Jurkat, Clone E6-1 (cell line): ENCODE results near the gene TNK2. TPM values are rescaled to one million over a fixed set of nuclear protein-coding genes. Genes with fewer than 3 reads are reported as not detected.
"Not testable (repeated sequence)": the region's sequence is repeated elsewhere in the genome, so short reads cannot be mapped to it uniquely, and the experiment has no call there.

Source experiments
- DNase-seq: peaks from one replicate; pipeline ENCODE4 v3.0.0-alpha.2; 2011; ENCODE audit warnings: low read depth, low spot score
- H3K4me3 ChIP-seq: 2 replicates; pipeline ENCODE4 v1.5.1; 2011; ENCODE audit warnings: mild to moderate bottlenecking, low read length, control low read depth, moderate library complexity
- polyA plus RNA-seq: library from polyadenylated mRNA; unstranded; fragments of >200 nt; gene quantifications from one replicate; pipeline ENCODE4 v1.2.1, GENCODE V29; 2012; ENCODE audit warnings: missing spikeins; ENCODE audit not compliant: insufficient read length, insufficient read depth

Gene TNK2
- polyA plus RNA-seq: 19.7 TPM

DNA sequence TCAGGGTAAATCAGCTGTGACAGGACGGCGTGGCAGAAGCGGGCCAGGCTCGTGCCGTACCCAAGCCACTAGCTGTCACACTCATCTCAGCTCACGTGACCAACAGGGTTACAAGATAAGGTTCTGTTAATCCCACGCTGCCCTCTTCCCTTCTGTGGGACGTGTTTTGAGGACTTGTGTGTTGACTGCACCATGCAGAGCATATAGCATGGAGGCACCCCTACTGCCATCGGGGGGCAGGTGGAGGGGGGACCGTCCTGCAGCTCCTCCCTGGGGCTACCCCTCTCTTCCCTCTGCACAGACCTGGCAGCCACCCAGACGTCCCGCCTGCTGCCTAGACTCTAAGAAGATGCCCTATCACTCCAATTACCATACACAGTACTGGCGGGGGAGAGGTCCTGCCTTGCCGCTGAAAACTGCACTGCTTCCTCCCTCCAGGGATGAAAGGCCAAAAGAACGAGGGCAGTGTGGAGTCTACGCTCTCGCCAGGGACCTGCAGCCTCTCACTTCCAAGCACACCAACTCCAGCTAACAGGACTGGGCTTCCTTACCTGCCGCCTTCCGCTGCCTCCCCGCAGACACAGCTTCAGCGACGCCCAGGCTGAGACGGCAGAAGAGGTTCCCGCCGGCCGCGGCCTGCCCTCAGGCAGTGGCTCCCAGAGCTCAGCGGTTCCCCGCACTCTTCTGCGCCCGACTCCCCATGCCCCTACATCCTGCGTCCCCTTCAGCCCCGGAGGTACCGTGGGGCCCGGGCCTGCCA, at the start of gene TNK2:
Gene TNK2, minus strand, starts transcription at position 618 of the 760 bp plus-strand sequence. CDS start 19,963 bp downstream, outside the sequence.
- no peak for DNase-seq

DNA sequence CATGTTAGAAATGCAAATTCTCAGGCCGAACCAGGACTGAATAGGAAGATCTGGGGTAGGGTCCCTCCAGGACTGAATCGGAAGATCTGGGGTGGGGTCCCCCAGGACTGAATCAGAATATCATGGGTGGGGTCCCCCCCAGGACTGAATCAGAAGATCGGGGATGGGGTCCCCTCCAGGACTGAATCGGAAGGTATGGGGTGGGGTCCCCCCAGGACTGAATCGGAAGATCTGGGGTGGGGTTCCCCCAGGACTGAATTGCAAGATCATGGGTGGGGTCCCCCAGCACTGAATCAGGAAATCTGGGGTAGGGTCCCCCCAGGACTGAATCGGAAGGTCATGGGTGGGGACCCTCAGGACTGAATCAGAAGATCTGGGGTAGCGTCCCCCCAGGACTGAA, 48.2 kb upstream of the TNK2 start:
- no peak for DNase-seq
- H3K4me3 ChIP-seq: no peak overlapping the region

More for the DNA sequence above, at the start of gene TNK2:
- H3K4me3 ChIP-seq: peak within 1 kb of the TSS; percentile 41

DNA sequence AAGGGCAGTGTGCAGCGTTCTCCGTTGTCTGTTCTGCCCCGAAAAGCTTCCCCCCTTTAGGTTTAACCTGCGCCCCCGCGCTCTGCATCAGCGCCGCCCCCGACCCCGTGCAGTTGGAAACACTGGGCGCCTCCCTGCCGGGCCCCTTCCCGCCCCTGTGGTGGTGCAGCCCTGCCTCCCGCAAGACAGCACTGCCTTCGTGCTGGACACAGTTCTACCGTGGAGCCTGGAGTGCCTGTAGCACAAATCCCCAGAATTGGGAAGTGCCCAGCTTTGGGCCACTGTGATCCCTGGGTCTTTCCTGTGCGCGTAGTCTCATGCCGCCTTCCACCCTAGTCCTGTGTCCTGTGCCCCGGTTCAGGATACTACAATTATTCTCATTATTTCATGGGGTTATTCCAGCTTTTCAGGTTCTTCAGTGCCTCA, 47.1 kb upstream of the TNK2 start:
- not testable (repeated sequence) for DNase-seq, H3K4me3 ChIP-seq

DNA sequence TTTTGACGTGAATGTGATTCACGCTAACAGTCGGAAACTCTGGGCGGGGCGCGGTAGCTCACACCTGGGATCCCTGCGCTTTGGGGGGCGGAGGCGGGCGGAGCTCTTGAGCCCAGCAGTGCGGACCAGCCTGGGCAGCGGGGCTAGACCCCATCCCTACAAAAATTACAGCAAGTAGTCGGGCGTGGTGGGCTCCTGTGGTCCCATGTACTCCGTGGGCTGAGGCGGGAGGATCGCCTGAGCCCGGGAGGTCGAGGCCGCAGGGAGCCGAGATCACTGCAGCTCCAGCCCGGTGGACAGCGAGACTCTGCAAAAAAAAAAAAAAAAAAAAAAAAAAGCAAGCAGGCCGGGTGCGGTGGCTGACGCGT, 46.4 kb upstream of the TNK2 start:
- peak overlapping the region; percentile 48 for H3K4me3 ChIP-seq
- DNase-seq: not testable (repeated sequence)

DNA sequence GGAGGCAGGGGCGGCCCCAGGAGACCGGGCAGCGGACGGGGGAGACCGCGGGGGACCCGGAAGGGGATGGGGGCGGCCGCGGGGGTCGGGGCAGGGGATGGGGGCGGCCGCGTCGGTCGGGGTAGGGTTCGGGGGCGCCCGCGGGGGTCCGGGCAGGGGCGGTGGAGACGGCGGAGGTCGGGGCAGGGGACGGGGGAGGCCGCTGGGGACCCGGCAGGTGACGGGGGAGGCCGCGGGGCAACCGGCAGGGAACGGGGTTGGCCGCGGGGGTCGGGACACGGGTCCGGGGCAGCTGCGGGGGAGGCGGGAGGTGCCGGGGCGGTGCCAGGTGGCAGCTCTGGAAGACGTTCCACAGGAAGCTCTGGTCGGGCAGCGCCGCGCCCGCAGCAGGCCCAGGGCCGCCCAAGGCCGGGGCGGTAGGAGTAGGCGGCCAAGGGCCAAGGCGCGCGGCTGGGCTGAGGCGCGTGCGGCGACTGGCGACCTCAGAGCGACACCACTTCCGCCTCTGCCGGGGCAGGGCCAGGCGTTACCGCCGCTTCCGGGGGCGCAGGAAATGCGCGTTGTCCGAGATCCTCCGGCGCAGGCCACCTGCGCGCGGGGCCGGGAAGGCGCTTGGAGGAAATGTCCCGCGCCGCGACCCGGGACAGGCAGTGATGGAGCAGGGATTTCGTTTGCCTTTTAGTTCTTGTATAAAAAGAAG, 45.9 kb upstream of the TNK2 start:
- peak overlapping the region; percentile 48 for H3K4me3 ChIP-seq
- DNase-seq: peak; percentile 61

DNA sequence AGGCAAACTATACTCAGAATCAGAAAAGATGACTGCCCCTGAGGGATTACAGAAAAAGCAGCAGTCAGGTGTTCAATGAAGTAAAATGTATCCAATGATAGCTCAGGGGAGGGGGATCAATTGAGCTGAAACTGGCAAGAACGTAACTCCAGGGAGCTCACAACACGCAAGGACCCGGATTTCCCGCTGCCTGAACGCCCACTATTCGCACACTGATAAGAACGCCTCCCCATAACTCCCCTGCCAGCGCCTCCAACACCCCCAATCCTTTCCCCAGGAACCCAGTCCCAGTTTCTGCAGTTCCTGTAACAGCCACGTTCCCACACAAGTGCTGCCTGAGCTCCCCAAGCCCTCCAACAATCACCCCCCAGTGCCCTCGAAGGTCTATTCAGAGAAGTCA, 44.2 kb upstream of the TNK2 start:
- H3K4me3 ChIP-seq, DNase-seq: not testable (repeated sequence)

DNA sequence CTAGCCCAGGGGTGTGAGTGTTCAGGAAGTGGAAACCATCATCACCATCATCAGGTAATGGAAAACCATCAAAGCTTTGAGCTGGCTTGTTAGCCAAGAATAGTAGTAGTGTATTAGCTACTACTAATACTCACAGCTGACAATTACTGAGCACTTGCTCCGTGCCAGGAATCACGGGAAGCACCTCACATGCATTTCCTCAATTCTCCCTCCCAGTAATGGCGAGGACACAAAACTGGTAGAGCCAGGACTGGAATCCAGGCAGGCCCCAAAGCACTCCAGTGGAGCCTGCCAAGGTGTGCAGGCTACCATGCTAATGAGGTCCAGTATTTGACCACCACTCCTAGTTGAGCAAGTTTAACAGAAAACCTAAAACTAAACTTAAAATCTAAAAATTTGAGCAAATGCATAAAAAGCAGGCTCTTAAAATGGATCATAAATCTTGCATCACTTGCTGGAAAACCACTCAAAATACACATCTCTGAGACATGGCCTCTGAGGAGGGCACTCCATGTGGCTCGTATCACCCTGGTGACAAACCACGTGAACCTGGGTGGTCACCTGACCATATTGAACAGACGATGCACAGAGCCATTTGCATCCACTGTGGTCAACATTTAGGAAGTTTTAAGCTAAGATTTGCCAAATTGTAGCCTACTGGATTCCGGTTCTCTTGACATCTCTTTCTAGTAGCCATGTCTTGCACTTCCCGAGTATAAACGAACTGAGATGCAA, 43.3 kb upstream of the TNK2 start:
- not testable (repeated sequence) for H3K4me3 ChIP-seq, DNase-seq

DNA sequence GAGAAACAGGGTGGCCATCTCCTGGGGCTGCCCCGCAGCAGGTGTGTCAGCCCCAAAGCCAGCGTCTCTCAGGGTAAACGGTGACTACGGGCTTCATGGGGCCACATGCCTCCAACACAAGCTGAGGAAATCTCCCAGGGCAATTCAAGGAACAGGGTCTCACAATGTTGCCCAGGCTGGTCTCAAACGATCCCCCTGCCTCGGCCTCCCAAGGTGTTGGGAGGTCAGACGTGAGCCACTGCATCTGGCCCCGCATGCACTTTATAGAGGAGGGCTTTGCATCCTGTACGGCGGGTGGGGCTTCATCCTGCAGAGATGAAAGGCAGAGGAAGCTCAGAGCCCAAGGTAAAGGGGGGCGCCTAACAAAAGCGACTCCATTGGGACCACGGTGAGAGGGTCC, 42.4 kb upstream of the TNK2 start:
- DNase-seq, H3K4me3 ChIP-seq: not testable (repeated sequence)

DNA sequence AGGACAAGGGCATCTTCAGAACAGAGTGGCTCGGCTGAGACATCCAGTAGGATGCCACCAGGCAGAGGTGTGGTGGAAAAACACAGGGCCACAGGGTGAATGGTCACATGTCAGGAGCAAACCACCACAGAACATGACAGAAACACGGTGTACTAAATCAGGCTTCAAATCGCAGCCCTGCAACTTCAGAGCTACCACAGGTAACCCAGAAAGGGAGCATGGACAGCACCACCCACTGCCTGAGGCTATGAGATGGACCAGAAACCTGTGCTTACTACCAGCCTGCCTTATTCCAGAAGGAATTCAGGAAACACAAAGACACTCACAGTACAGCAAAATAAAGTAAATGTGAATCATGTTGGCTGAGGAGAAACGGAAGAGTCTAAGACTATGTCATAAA, 41.8 kb upstream of the TNK2 start:
- not testable (repeated sequence) for H3K4me3 ChIP-seq, DNase-seq

DNA sequence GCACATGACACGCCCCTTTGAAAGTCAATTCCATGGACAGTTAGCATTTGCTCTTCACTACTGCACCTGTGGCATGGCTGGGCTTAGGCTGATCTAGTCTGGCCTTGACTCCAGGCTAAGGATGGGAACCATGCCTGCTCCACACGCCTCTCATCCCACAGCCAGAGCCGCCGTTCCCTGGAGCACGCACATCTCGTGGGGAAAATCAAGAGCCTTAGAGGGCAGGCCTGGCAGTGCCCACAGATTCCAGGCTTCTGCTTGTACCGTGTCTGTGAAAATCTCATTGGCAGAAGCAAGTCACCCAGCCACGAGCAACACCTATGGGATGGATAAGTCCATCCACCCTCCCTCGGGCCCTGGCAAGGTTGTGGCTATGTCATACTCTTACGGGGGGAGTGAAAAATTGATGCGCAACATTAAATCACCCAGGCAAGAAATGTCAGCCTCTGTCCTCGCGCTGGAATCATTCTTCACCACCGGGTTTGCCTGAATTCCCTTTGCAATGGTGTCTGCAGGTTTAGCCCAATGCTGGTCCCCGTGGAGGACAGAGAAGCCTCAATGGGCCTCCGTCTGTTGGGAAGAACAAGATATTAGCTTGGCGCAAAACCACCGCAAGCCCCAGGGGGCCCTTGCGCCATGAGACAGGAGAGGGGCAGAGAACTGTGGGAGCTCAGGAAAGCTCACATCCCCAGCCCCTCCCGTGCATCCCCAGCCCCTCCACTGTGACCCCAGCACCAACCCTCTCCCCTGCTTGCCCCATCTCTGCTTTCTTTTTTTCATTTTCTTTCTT, 38.8 kb upstream of the TNK2 start:
- H3K4me3 ChIP-seq, DNase-seq: not testable (repeated sequence)

DNA sequence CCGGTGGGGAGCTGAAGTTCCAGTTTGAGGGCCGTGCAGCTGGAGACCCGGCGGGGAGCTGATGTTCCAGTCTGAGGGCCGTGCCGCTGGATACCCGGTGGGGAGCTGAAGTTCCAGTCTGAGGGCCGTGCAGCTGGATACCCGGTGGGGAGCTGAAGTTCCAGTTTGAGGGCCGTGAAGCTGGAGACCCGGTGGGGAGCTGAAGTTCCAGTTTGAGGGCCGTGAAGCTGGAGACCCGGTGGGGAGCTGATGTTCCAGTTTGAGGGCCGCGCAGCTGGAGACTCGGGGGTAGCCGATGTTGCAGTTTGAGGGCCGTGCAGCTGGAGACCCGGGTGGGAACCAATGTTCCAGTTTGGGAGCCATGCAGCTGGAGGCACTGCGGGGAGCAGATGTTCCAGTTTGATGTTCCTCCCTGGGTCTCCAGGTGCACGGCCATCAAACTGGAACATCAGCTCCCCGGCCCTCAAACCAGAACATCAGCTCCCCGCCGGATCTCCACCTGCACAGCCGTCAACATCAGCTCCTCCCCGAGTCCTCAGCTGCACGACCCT, 33.0 kb upstream of the TNK2 start:
- DNase-seq: not testable (repeated sequence)

DNA sequence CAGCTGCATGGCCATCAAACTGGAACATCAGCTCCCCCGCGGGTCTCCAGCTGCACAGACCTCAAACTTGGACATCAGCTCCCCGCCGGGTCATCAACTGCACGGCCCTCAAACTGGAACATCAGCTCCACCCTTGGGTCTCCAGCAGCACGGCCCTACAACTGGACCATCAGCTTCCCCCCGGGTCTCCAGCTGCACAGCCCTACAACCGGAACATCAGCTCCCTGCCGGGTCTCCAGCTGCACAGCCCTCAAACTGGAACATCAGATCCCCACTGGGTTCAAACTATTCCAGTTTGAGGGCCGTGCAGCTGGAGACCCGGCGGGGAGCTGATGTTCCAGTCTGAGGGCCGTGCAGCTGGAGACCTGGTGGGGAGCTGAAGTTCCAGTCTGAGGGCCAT, 32.5 kb upstream of the TNK2 start:
- DNase-seq, H3K4me3 ChIP-seq: not testable (repeated sequence)

More for the DNA sequence above, 33.0 kb upstream of the TNK2 start:
- not testable (repeated sequence) for H3K4me3 ChIP-seq

DNA sequence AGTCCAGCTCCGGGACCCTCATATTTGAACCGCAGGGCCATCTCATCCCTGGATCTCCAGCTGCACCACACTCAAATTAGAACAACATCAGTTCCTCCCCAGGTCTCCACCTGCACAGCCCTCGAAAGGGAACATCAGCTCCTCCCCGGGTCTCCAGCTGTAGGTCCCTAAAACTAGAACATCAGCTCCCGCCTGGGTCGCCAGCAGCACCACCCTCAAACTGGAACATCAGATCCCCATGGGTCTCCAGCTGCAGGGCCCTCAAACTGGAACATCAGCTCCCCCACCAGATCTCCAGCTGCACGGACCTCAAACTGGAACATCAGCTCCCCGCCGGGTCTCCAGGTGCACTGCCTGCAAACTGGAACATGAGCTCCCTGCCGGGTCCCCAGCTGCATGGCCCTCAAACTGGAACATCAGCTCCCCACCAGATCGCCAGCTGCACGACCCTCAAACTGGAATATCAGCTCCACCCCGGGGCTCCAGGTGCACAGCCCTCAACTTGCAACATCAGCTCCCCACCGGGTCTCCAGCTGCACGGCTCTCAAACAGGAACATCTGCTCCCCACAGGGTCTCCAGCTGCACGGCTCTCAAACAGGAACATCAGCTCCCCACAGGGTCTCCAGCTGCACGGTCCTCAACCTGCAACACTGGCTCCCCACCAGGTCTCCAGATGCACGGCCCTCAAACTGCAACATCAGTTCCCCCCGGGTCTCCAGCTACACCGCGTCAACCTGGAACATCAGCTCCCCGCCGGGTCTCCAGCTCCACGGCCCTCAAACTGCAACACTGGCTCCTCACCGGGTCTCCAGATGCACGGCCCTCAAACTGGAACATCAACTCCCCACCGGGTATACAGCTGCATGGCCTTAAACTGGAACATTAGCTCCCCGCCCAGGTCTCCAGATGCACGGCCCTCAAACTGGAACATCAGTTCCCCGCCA, 31.4 kb upstream of the TNK2 start:
- DNase-seq, H3K4me3 ChIP-seq: not testable (repeated sequence)

DNA sequence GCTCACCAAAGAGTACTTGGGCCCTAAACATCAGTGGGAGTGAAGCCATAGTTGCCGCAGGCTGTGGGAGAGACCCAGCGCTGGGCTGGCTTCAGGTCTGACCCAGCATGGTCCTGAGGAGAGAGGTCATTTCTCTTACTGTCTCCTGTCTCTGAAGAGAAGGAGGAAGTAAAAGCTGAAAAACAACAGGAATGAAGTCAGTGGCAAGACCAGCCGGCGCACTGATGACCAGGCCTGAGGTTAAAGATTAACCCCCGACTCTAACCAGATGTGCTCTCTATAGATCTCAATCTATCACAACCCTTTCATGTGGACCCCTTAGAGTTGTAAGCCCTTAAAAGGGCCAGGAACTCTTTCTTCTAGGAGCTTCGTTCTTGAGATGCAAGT, 24.7 kb upstream of the TNK2 start:
- H3K4me3 ChIP-seq, DNase-seq: not testable (repeated sequence)

DNA sequence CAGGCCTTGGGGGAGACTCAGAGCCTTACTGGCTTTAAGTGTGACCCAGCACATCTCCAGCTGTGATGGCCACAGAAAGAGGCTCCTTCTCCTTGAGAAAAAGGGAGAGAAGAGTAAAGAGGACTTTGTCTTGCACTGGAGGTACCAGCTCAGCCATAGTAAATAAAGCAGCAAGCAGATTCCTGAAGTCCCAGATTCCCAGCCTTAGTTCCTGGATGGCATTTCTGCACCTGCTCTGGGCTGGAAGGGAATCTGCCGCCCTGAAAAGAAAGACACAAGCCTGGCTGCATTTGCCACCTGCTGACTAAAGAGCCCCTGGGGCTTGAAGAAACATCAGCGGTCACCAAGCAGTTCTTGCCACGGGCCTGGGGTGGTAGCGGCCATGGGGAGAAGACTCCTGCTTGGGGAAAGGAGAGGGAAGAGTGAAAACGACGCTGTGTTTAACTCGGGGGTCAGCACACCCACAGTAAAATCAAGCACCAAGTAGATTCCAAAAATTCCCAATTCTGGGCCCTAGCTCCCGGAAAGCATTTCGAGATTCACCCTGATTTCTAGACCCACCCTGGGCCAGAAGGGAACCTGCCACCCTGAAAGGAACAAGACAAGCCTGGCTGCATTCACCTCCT, 24.2 kb upstream of the TNK2 start:
- DNase-seq: no peak
- H3K4me3 ChIP-seq: no peak overlapping the region

DNA sequence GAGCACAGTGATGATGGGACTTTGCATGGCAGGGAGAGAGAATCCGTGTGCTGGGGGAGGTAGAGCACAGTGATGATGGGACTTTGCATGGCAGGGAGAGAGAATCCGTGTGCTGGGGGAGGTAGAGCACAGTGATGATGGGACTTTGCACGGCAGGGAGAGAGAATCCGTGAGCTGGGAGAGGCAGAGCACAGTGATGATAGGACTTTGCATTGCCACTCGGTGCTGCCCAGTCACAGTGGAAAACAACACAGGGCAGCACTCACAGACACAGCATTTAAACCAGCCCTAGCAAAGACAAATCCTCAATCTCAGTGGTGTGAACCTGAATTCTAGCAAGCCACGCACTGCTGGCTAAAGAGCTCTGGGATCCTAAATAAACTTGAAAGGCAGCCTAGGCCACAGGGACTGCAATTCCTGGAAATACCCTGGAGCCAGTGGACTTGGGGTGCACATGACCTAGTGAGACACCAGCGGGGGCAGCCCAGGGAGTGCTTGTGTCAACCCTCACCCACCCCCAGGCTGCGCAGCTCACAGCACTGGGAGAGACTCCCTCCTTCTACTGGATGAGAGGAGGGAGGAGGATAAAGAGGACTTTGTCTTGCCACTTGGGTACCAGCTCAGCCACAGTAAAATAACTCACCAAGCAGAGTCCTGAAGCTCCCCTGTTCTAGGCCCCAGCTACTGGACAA, 23.4 kb upstream of the TNK2 start:
- no peak for DNase-seq
- no peak overlapping the region for H3K4me3 ChIP-seq

DNA sequence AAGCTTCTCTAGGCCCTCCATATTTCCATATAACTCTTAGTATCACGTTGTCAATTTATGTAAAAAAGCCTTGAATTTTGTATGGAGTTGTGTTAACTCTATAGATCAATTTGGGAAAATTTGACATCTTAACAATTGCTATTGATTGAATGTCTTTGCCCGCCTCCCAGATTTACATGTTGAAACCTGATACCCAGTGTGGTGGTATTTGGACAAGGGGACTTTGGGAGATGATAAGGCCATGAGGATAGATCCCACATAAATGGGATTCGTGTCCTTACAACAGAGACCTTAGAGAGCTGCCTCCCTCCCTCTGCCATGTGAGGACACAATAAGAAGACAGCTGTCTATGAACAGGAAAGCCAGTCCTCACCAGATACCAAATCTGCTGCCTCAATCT, 21.1 kb upstream of the TNK2 start:
- no peak overlapping the region for H3K4me3 ChIP-seq
- DNase-seq: no peak
